K562 (cell line): ENCODE data around the gene TTC31. TPM values are rescaled to one million over a fixed set of nuclear protein-coding genes. Genes with fewer than 3 reads are reported as not detected.

Source experiments
- ATAC-seq: fragments of 200-7000 bp; cut with Tn5 transposase; 3 replicates; pipeline ENCODE4 v1.9.1; 2020; ENCODE audit warnings: moderate library complexity
- BruUV-seq: library from RNA; stranded (reverse); fragments of 400-500 nt; replicated peaks from 2 replicates; lab custom pipeline; 2021; lab: Mats Ljungman, UMichigan
- CTCF ChIA-PET: fragments of 300-600 bp; formaldehyde crosslinking; extraction: SDS; loops from one replicate; lab custom pipeline; 2021; ENCODE audit warnings: low intra/inter-chr PET ratio; lab: Yijun Ruan, JAX
- POLR2A ChIA-PET: fragments of 300-600, 350-650 bp; sonication (Branson Sonifier 250); formaldehyde crosslinking; extraction: SDS; loops from one replicate; lab custom pipeline; 2021; ENCODE audit warnings: antibody characterized with exemption, inconsistent platforms; lab: Yijun Ruan, JAX
- DNase-seq, 4 experiments: peaks; one replicate each; pipeline versions ENCODE4 v3.0.0 to v3.0.0-alpha.2; 2011 to 2018; ENCODE audit warnings: low spot score in 3 of 4, mixed read lengths in 3 of 4; ENCODE audit errors: extremely low read depth in 1 of 4
- FAIRE-seq: peaks from 2 replicates; lab custom pipeline; 2011; peaks lifted over from hg19 to GRCh38; lab: Jason Lieb, UNC
- H2AFZ ChIP-seq: 2 replicates; pipeline ENCODE4 v1.6.0; 2011; ENCODE audit warnings: low read depth, low read length, control low read depth, inconsistent platforms
- H3K27ac ChIP-seq: fragments of 200-600 bp; 3 replicates; pipeline ENCODE4 v1.8.0; 2011; ENCODE audit warnings: low read depth, mild to moderate bottlenecking, control low read depth, inconsistent platforms, low read length, moderate library complexity, mixed read lengths; ENCODE audit errors: extremely low read depth
- H3K27me3 ChIP-seq, 2 experiments: fragments of 300-600 bp in 1 of 2; 2 replicates in 1 of 2; 3 replicates in 1 of 2; pipeline versions ENCODE4 v1.6.0 to v1.8.0; 2011; ENCODE audit warnings: inconsistent platforms in 2 of 2, low read length in 2 of 2, mild to moderate bottlenecking in 1 of 2, mixed read lengths in 1 of 2, moderate library complexity in 1 of 2; ENCODE audit not compliant: control insufficient read depth in 2 of 2, insufficient read depth in 2 of 2
- H3K36me3 ChIP-seq: fragments of 300-600 bp; 3 replicates; pipeline ENCODE4 v1.8.0; 2011; ENCODE audit warnings: mild to moderate bottlenecking, low read length, inconsistent platforms; ENCODE audit not compliant: control insufficient read depth, insufficient read depth
- H3K4me1 ChIP-seq, 2 experiments: fragments of 200-600 bp in 1 of 2; replicated peaks in 1 of 2; 2 replicates in 1 of 2; 3 replicates in 1 of 2; pipeline versions ENCODE4 v1.5.1 to v1.8.0; 2011; ENCODE audit warnings: inconsistent platforms in 2 of 2, low read length in 2 of 2, mild to moderate bottlenecking in 1 of 2, mixed read lengths in 1 of 2, moderate library complexity in 1 of 2; ENCODE audit not compliant: control insufficient read depth in 2 of 2, insufficient read depth in 2 of 2
- H3K4me2 ChIP-seq: 2 replicates; pipeline ENCODE4 v1.6.1; 2011; ENCODE audit warnings: low read length, control low read depth, inconsistent platforms, mixed read lengths; ENCODE audit not compliant: insufficient read depth
- H3K4me3 ChIP-seq: fragments of 200-600 bp; sonication (generic), shearing (Covaris generic); 2 replicates; pipeline ENCODE4 v1.5.1; 2016; ENCODE audit warnings: control low read depth, inconsistent platforms
- H3K79me2 ChIP-seq: fragments of 200-600 bp; 3 replicates; pipeline ENCODE4 v1.8.0; 2011; ENCODE audit warnings: low read length, inconsistent platforms; ENCODE audit not compliant: control insufficient read depth, insufficient read depth
- H3K9ac ChIP-seq, 2 experiments: 2 replicates each; pipeline versions ENCODE4 v1.6.0 to v1.6.1; 2011; ENCODE audit warnings: low read depth in 2 of 2, low read length in 2 of 2, control low read depth in 1 of 2, inconsistent platforms in 1 of 2, mild to moderate bottlenecking in 1 of 2, mixed read lengths in 1 of 2; ENCODE audit not compliant: insufficient read depth in 1 of 2
- H3K9me1 ChIP-seq: one replicate; pipeline ENCODE4 v1.6.0; 2011; ENCODE audit warnings: inconsistent platforms, mild to moderate bottlenecking, low read length, moderate library complexity; ENCODE audit not compliant: control insufficient read depth, insufficient read depth
- H3K9me3 ChIP-seq: replicated peaks from 2 replicates; pipeline ENCODE4 v1.5.1; 2011; ENCODE audit warnings: low read depth, low read length, inconsistent platforms; ENCODE audit not compliant: control insufficient read depth, insufficient read depth
- H4K20me1 ChIP-seq: replicated peaks from 2 replicates; pipeline ENCODE4 v1.6.1; 2011; ENCODE audit warnings: low read length, inconsistent platforms, mixed read lengths; ENCODE audit not compliant: control insufficient read depth, insufficient read depth
- BACH1 ChIP-seq: fragments of 200-800 bp; sonication (Bioruptor generic); IDR thresholded peaks from 2 replicates; pipeline ENCODE4 v1.6.1; 2016; ENCODE audit warnings: missing genetic modification characterization, missing compliant biosample characterization
- DNMT1 ChIP-seq: fragments of 450-650 bp; IDR thresholded peaks from 2 replicates; pipeline ENCODE4 v1.6.1; 2016; ENCODE audit warnings: antibody characterized with exemption, mild to moderate bottlenecking
- GABPB1 ChIP-seq: sonication (generic); formaldehyde crosslinking; IDR thresholded peaks from 2 replicates; pipeline ENCODE4 v1.8.0; 2022; ENCODE audit warnings: mild to moderate bottlenecking, missing genetic modification reagents
- HDAC6 ChIP-seq: IDR thresholded peaks from 2 replicates; pipeline ENCODE4 v1.6.1; 2012; ENCODE audit warnings: low read depth, mild to moderate bottlenecking, control low read depth, inconsistent platforms, low read length, moderate library complexity
- MTA3 ChIP-seq: fragments of 450-650 bp; formaldehyde crosslinking; IDR thresholded peaks from 2 replicates; pipeline ENCODE4 v1.6.1; 2017; ENCODE audit warnings: mild to moderate bottlenecking, borderline replicate concordance
- SETDB1 ChIP-seq: IDR thresholded peaks from one replicate; pipeline ENCODE4 v1.6.1; 2012; ENCODE audit warnings: low read length, control low read depth, inconsistent platforms
- TARDBP ChIP-seq: fragments of 450-650 bp; IDR thresholded peaks from 2 replicates; pipeline ENCODE4 v1.6.1; 2016
- U2AF2 ChIP-seq: fragments of 200-400 bp; formaldehyde crosslinking; optimal IDR thresholded peaks from 2 replicates; pipeline ENCODE3; 2017; ENCODE audit warnings: low read depth, mild to moderate bottlenecking, low read length
- XRCC3 ChIP-seq: fragments of 450-650 bp; IDR thresholded peaks from 2 replicates; pipeline ENCODE4 v1.6.1; 2017; ENCODE audit warnings: mild to moderate bottlenecking, moderate library complexity
- ZFP36 ChIP-seq: fragments of 150-350 bp; IDR thresholded peaks from 2 replicates; pipeline ENCODE4 v1.6.1; 2018; ENCODE audit warnings: low read length, low read depth; ENCODE audit not compliant: partially characterized antibody
- ZNF121 ChIP-seq: sonication (generic); formaldehyde crosslinking; conservative IDR thresholded peaks from 2 replicates; pipeline ENCODE4 v1.8.0; 2022; ENCODE audit warnings: missing genetic modification reagents
- ZNF197 ChIP-seq: fragments of 200-800 bp; sonication (Bioruptor generic); IDR thresholded peaks from 2 replicates; pipeline ENCODE4 v1.6.1; 2016; ENCODE audit warnings: low read depth, missing genetic modification characterization, missing compliant biosample characterization
- ZNF431 ChIP-seq: sonication (generic); formaldehyde crosslinking; IDR thresholded peaks from 2 replicates; pipeline ENCODE4 v1.8.0; 2022; ENCODE audit warnings: mild to moderate bottlenecking, missing genetic modification reagents
- ZNF436 ChIP-seq: fragments of 250-450, 450-650 bp; sonication (Bioruptor Pico); formaldehyde crosslinking; IDR thresholded peaks from 2 replicates; pipeline ENCODE4 v1.7.0; 2020; ENCODE audit warnings: mild to moderate bottlenecking
- WGBS: fragments of 100-300 bp; shearing (Covaris generic); methylation state at CpG from one replicate; pipeline ENCODE4 v1.1.6; 2016; ENCODE audit warnings: low coverage, mixed read lengths; ENCODE audit not compliant: insufficient coverage; ENCODE audit errors: missing lambda C conversion rate; 5-methylcytosine and 5-hydroxymethylcytosine counted together
- in situ Hi-C: fragments of 300-500 bp; cut with MboI; formaldehyde crosslinking; loops from 4 replicates; pipeline ENCODE4 v1.15.0; 2018; ENCODE audit warnings: inconsistent platforms, mixed read lengths
- intact Hi-C: fragments of 100-400 bp; cut with micrococcal nuclease; formaldehyde crosslinking; loops from 2 replicates; pipeline ENCODE4 v1.14.2; 2022
- polyA plus RNA-seq, 8 experiments: library from polyadenylated mRNA; depleted of rRNA in 4 of 8; stranded (reverse) in 5 of 8; unstranded in 3 of 8; fragments of >200 nt; fragmentation: Nextera tagmentation in 2 of 8; fragmentation: Illumina TruSeq in 1 of 8; extraction: Ambion mirVana in 2 of 8; extraction: Trizol in 1 of 8; gene quantifications; 2 replicates each; pipeline versions ENCODE4 v1.2.1 to v1.2.3, GENCODE V29; 2011 to 2014; ENCODE audit warnings: inconsistent platforms in 1 of 8, missing spikeins in 1 of 8
- total RNA-seq, 7 experiments: library from RNA; depleted of rRNA in 6 of 7; stranded (reverse); fragments of >200 nt in 6 of 7; fragmentation: Illumina TruSeq in 2 of 7; extraction: Trizol in 2 of 7; gene quantifications; 2 replicates each; pipeline versions ENCODE4 v1.2.1 to v1.2.3, GENCODE V29; 2011 to 2021; ENCODE audit warnings: low replicate concordance in 1 of 7
- TF ChIP-seq, protein P1 (sequence below): fragments of 450-650 bp; IDR thresholded peaks from one replicate; pipeline ENCODE4 v1.6.1; 2018; ENCODE audit warnings: mild to moderate bottlenecking, moderate library complexity; ENCODE audit not compliant: partially characterized antibody
- TF ChIP-seq, protein P2 (sequence below): fragments of 250-450 bp; sonication (Bioruptor Pico); IDR thresholded peaks from 2 replicates; pipeline ENCODE4 v1.5.0; 2021
- TF ChIP-seq, protein P3 (sequence below): sonication (generic); formaldehyde crosslinking; IDR thresholded peaks from 2 replicates; pipeline ENCODE4 v1.8.0; 2022; ENCODE audit warnings: mild to moderate bottlenecking, missing genetic modification reagents, borderline replicate concordance
- TF ChIP-seq, protein P4 (sequence below), 2 experiments: fragments of 450-650 bp in 1 of 2; sonication (generic) in 1 of 2; formaldehyde crosslinking; conservative IDR thresholded peaks; 2 replicates each; pipeline versions ENCODE4 v1.4.0 to v1.8.1; 2020 to 2022; ENCODE audit warnings: mild to moderate bottlenecking in 1 of 2, missing genetic modification reagents in 1 of 2

The TTC31 gene
- total and polyA plus RNA-seq, 9 of the 15 experiments (the other 6 are each of a cell fraction or from before 2014, with no cell fraction given): 4.7 to 30.5 (median 15.9) TPM

DNA sequence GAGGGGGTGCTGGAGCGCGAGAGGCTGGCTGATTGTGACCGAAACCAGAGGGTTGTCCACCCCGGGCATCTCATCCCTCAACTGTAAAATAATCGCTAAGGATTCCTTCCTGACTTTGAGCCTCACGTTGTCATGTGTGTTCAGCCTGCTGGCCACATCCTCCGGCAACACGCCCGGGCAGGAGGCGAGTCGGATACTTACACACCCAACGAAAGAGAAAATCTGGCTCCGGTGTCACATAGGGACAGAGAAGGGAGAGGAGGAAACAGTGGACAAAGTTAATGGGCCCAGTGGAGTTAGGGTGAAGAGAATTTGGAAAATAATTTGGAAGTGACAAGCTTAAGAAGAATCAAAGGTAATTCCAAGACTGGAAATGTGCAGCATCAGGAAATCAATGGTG, 33.8 kb downstream of the TTC31 start:
- H2AFZ ChIP-seq: no peak overlapping the region
- H3K9me1 ChIP-seq: no peaks in the 10 kb centered on the region
- H3K4me2 ChIP-seq: no peak overlapping the region
- TF ChIP-seq XRCC3 (no peak), MTA3 (no peak), TARDBP (no peak), ZFP36 (no peak), BACH1 (no peak), ZNF197 (no peak), GABPB1 (CRISPR knock-in tag) (no peak), DNMT1 (no peak), SETDB1 (no peak), HDAC6 (no peak), U2AF2 (no peak), ZNF436 (CRISPR knock-in tag) (no peak), ZNF431 (CRISPR knock-in tag) (no peak), ZNF121 (CRISPR knock-in tag) (no peak)
- TF ChIP-seq, protein P1, sequence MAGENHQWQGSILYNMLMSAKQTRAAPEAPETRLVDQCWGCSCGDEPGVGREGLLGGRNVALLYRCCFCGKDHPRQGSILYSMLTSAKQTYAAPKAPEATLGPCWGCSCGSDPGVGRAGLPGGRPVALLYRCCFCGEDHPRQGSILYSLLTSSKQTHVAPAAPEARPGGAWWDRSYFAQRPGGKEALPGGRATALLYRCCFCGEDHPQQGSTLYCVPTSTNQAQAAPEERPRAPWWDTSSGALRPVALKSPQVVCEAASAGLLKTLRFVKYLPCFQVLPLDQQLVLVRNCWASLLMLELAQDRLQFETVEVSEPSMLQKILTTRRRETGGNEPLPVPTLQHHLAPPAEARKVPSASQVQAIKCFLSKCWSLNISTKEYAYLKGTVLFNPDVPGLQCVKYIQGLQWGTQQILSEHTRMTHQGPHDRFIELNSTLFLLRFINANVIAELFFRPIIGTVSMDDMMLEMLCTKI: no peak
- TF ChIP-seq, protein P2, sequence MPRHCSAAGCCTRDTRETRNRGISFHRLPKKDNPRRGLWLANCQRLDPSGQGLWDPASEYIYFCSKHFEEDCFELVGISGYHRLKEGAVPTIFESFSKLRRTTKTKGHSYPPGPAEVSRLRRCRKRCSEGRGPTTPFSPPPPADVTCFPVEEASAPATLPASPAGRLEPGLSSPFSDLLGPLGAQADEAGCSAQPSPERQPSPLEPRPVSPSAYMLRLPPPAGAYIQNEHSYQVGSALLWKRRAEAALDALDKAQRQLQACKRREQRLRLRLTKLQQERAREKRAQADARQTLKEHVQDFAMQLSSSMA (CRISPR knock-in tag): no peak
- TF ChIP-seq, protein P3, sequence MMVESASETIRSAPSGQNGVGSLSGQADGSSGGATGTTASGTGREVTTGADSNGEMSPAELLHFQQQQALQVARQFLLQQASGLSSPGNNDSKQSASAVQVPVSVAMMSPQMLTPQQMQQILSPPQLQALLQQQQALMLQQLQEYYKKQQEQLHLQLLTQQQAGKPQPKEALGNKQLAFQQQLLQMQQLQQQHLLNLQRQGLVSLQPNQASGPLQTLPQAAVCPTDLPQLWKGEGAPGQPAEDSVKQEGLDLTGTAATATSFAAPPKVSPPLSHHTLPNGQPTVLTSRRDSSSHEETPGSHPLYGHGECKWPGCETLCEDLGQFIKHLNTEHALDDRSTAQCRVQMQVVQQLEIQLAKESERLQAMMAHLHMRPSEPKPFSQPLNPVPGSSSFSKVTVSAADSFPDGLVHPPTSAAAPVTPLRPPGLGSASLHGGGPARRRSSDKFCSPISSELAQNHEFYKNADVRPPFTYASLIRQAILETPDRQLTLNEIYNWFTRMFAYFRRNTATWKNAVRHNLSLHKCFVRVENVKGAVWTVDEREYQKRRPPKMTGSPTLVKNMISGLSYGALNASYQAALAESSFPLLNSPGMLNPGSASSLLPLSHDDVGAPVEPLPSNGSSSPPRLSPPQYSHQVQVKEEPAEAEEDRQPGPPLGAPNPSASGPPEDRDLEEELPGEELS (CRISPR knock-in tag): no peak
- TF ChIP-seq, protein P4, sequence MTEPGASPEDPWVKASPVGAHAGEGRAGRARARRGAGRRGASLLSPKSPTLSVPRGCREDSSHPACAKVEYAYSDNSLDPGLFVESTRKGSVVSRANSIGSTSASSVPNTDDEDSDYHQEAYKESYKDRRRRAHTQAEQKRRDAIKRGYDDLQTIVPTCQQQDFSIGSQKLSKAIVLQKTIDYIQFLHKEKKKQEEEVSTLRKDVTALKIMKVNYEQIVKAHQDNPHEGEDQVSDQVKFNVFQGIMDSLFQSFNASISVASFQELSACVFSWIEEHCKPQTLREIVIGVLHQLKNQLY (CRISPR knock-in tag; conservative IDR thresholded peaks at IDR 0.05): no peak
- FAIRE-seq (no peak), DNase-seq (no peak), ATAC-seq (no peak)
- 78% methylated on average over 10 of the region's 13 CpGs for WGBS
- in situ Hi-C loops: no loop called here
- H3K79me2 ChIP-seq: no peaks in the 10 kb centered on the region
- no TSS peak for BruUV-seq
- no peaks in the 10 kb centered on the region for H3K27me3 ChIP-seq
- H3K27ac ChIP-seq: no peak overlapping the region
- H3K36me3 ChIP-seq: no peaks in the 10 kb centered on the region
- ChIA-PET CTCF (no interaction called here), POLR2A (interaction anchor here (1.5 kb wide), 1 partner anchor 11 kb away, joined by 5 read pairs; no protein-coding TSS in a partner anchor)
- H4K20me1 ChIP-seq: no peaks in the 10 kb centered on the region
- intact Hi-C loops: no loop called here
- peaks cover 0 to 19% of the 10 kb centered on the region in 2 experiments; a peak in 3 of 5 replicates for H3K4me1 ChIP-seq
- H3K4me3 ChIP-seq: no peak overlapping the region
- H3K9me3 ChIP-seq: no peaks in the 10 kb centered on the region
- no peak overlapping the region for H3K9ac ChIP-seq
